Measurements from ENCODE around the gene CASQ1.

- no peak for TF ChIP-seq POLR2A (IDR thresholded peaks at IDR 0.05)
- no peak for TF ChIP-seq CTCF (IDR thresholded peaks at IDR 0.05)
Observed at GRCh38 chr1:160179336-160179735, 11.0 kb upstream of the CASQ1 start.

All from body of pancreas (tissue), 4 donors.